Calu3 (cell line): ENCODE results near the gene DCAF6. TPM values are rescaled to one million over a fixed set of nuclear protein-coding genes. Genes with fewer than 3 reads are reported as not detected.

Experiments
- BruUV-seq: library from RNA; stranded (reverse); fragments of 400-500 nt; replicated peaks from 2 replicates; lab custom pipeline; 2021; lab: Mats Ljungman, UMichigan
- CTCF ChIA-PET: fragments of 300-600 bp; sonication (Branson Sonifier 250); formaldehyde crosslinking; loops from one replicate; lab custom pipeline; 2022; ENCODE audit warnings: antibody characterized with exemption; lab: Charles Lee
- DNase-seq: peaks from one replicate; pipeline ENCODE4 v3.0.0; 2022
- H3K27ac Mint-ChIP-seq: one replicate; pipeline ENCODE4 v1.8.0; 2022; ENCODE audit warnings: mixed read lengths; ENCODE audit not compliant: unreplicated experiment
- H3K27me3 Mint-ChIP-seq: one replicate; pipeline ENCODE4 v1.8.0; 2022; ENCODE audit warnings: mixed read lengths; ENCODE audit not compliant: unreplicated experiment
- H3K36me3 Mint-ChIP-seq: one replicate; pipeline ENCODE4 v1.8.0; 2022; ENCODE audit warnings: mild to moderate bottlenecking, moderate library complexity, mixed read lengths; ENCODE audit not compliant: insufficient read depth, unreplicated experiment
- H3K4me1 Mint-ChIP-seq: one replicate; pipeline ENCODE4 v1.8.0; 2022; ENCODE audit warnings: mild to moderate bottlenecking, low read depth, mixed read lengths; ENCODE audit not compliant: unreplicated experiment
- H3K4me3 Mint-ChIP-seq: one replicate; pipeline ENCODE4 v1.8.0; 2022; ENCODE audit warnings: mild to moderate bottlenecking, low read depth, moderate library complexity, mixed read lengths; ENCODE audit not compliant: unreplicated experiment
- H3K9me3 Mint-ChIP-seq: one replicate; pipeline ENCODE4 v1.8.0; 2022; ENCODE audit warnings: low read depth, mixed read lengths; ENCODE audit not compliant: unreplicated experiment
- intact Hi-C: fragments of 100-400 bp; cut with micrococcal nuclease; formaldehyde crosslinking; loops from one replicate; pipeline ENCODE4 v1.10.0; 2022; ENCODE audit not compliant: unreplicated experiment
- total RNA-seq: library from RNA; stranded (reverse); gene quantifications from 2 replicates; pipeline ENCODE4 v1.2.3, GENCODE V29; 2022
- TF ChIP-seq, protein P1 (sequence below): fragments of 200-600 bp; IDR thresholded peaks from one replicate; pipeline ENCODE4 v1.8.0; 2022; ENCODE audit warnings: antibody characterized with exemption; ENCODE audit not compliant: unreplicated experiment

Gene DCAF6
- total RNA-seq, 1 experiment from 2014 or later: 64.0 TPM

DNA sequence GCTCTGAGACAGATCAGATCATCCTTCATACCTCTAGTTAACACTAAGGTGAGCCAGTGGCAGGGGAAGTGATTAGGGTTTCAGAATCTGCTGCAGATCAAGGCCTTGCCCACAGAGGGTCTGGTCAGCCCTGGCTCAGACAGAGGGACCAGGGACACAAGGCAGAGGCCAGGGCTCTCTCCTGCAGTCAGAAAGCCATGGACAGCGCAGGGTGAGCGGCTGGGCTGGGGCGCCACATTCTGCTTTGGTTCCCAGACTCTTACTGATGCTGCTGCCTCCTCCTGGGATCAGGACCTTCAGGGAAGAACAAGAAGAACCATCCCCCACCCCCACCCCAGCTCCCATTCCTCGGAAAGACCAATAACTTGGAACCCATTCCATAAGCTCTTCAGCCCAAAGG, 157.1 kb downstream of the DCAF6 start:
- H3K36me3 Mint-ChIP-seq: no peaks in the 10 kb centered on the region
- no TSS peak for BruUV-seq
- no peaks in the 10 kb centered on the region for H3K4me1 Mint-ChIP-seq
- DNase-seq: no peak
- TF ChIP-seq, protein P1, sequence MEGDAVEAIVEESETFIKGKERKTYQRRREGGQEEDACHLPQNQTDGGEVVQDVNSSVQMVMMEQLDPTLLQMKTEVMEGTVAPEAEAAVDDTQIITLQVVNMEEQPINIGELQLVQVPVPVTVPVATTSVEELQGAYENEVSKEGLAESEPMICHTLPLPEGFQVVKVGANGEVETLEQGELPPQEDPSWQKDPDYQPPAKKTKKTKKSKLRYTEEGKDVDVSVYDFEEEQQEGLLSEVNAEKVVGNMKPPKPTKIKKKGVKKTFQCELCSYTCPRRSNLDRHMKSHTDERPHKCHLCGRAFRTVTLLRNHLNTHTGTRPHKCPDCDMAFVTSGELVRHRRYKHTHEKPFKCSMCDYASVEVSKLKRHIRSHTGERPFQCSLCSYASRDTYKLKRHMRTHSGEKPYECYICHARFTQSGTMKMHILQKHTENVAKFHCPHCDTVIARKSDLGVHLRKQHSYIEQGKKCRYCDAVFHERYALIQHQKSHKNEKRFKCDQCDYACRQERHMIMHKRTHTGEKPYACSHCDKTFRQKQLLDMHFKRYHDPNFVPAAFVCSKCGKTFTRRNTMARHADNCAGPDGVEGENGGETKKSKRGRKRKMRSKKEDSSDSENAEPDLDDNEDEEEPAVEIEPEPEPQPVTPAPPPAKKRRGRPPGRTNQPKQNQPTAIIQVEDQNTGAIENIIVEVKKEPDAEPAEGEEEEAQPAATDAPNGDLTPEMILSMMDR: no peak
- H3K27ac Mint-ChIP-seq: no peak overlapping the region
- H3K4me3 Mint-ChIP-seq: no peak overlapping the region
- CTCF ChIA-PET: interaction anchor here (2.3 kb wide), 1 partner anchor 11 kb away, joined by 7 read pairs; no protein-coding TSS in a partner anchor
- H3K9me3 Mint-ChIP-seq: no peaks in the 10 kb centered on the region
- intact Hi-C loops: loop anchor here (5.0 kb wide), 1 partner anchor 229 kb away; no protein-coding TSS in a partner anchor
- no peaks in the 10 kb centered on the region for H3K27me3 Mint-ChIP-seq

GRCh38 chr1:168095476-168095875, 159.0 kb downstream of the DCAF6 start:
- DNase-seq: no peak
- intact Hi-C loops: no loop called here
- CTCF ChIA-PET: interaction anchor here (1.4 kb wide), 1 partner anchor 13 kb away, joined by 4 read pairs; no protein-coding TSS in a partner anchor
- Mint-ChIP-seq H3K4me1 (no peaks in the 10 kb centered on the region), H3K27ac (no peak overlapping the region), H3K9me3 (no peaks in the 10 kb centered on the region), H3K27me3 (no peaks in the 10 kb centered on the region), H3K4me3 (no peak overlapping the region), H3K36me3 (no peaks in the 10 kb centered on the region)
- TF ChIP-seq, protein P1: no peak
- BruUV-seq: no TSS peak

GRCh38 chr1:168096296-168097165, 160.0 kb downstream of the DCAF6 start:
- intact Hi-C loops: no loop called here
- CTCF ChIA-PET: interaction anchor here (1.4 kb wide), 1 partner anchor 14 kb away, joined by 4 read pairs; no protein-coding TSS in a partner anchor
- H3K4me1 Mint-ChIP-seq: no peaks in the 10 kb centered on the region
- H3K27ac Mint-ChIP-seq: no peak overlapping the region
- no peaks in the 10 kb centered on the region for H3K27me3 Mint-ChIP-seq
- TF ChIP-seq, protein P1: no peak
- H3K9me3 Mint-ChIP-seq: no peaks in the 10 kb centered on the region
- no peaks in the 10 kb centered on the region for H3K36me3 Mint-ChIP-seq
- H3K4me3 Mint-ChIP-seq: no peak overlapping the region
- BruUV-seq: no TSS peak
- no peak for DNase-seq

DNA sequence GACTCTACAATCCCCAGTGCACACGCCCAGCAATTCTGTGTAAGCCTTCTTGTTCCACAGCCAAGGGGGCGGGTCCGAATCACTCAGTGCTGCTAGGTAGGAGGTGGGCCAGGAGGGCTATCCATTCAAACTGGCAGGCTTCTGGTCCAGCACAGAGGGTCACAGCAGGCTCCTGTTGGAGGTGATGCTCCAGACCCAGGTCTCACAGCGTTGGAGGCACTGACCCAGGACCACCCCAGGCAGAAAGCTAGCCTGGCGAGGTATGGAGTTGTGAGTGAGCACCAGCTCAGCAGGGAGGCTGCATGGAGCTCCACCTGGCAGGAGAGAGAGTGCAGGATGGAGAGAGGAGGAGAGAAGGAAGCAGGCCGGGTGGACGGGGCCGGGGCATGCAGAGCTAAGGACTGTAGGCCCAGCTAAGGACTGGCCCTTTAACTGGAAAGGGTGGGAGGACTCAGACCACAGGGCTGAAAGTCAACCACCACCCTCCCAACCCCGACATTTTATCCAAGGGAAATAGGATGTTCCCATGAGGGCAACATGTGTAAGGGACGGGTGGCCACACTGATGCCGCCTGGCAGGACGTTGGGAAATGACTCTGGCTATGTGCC, 161.5 kb downstream of the DCAF6 start:
- BruUV-seq: no TSS peak
- H3K27ac Mint-ChIP-seq: no peak overlapping the region

More for the DNA sequence above, 161.5 kb downstream of the DCAF6 start:
- CTCF ChIA-PET: no interaction called here
- no peak for DNase-seq
- no peaks in the 10 kb centered on the region for H3K36me3 Mint-ChIP-seq
- TF ChIP-seq, protein P1: no peak
- no peaks in the 10 kb centered on the region for H3K4me1 Mint-ChIP-seq
- no peaks in the 10 kb centered on the region for H3K9me3 Mint-ChIP-seq
- H3K4me3 Mint-ChIP-seq: no peak overlapping the region
- intact Hi-C loops: no loop called here
- no peaks in the 10 kb centered on the region for H3K27me3 Mint-ChIP-seq
